ENCODE data around the gene KRTAP22-1.

GRCh38 chr21:30561264-30561895 is 39.5 kb upstream of the KRTAP22-1 start, which contains the start of gene KRTAP19-7:
- TF ChIP-seq REST (IDR thresholded peaks at IDR 0.05; ENCODE audit: insufficient read depth in 1 of 2, low read depth in 2 of 2, low read length in 1 of 2), result no peak
- TF ChIP-seq, protein P1, sequence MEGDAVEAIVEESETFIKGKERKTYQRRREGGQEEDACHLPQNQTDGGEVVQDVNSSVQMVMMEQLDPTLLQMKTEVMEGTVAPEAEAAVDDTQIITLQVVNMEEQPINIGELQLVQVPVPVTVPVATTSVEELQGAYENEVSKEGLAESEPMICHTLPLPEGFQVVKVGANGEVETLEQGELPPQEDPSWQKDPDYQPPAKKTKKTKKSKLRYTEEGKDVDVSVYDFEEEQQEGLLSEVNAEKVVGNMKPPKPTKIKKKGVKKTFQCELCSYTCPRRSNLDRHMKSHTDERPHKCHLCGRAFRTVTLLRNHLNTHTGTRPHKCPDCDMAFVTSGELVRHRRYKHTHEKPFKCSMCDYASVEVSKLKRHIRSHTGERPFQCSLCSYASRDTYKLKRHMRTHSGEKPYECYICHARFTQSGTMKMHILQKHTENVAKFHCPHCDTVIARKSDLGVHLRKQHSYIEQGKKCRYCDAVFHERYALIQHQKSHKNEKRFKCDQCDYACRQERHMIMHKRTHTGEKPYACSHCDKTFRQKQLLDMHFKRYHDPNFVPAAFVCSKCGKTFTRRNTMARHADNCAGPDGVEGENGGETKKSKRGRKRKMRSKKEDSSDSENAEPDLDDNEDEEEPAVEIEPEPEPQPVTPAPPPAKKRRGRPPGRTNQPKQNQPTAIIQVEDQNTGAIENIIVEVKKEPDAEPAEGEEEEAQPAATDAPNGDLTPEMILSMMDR (IDR thresholded peaks at IDR 0.05), result no peak
- TF ChIP-seq TCF7L2 (IDR thresholded peaks at IDR 0.05; ENCODE audit: low read depth, low read length), result no peak

Data from Panc1 (cell line).